ENCODE data around the gene PHF2.

- TF ChIP-seq CTCF (IDR thresholded peaks at IDR 0.05) (peak; percentile 79 to 86 (median 83)), POLR2AphosphoS5 (IDR thresholded peaks at IDR 0.05) (peak; percentile 94 to 96 (median 95))
Observed at GRCh38 chr9:93566408-93567270, 9.7 kb upstream of the PHF2 start.

All from sigmoid colon (tissue), 4 donors.